HG02970 (cell line): ENCODE data around the gene ALG9.

Experiments
- ATAC-seq: cut with Tn5 transposase; IDR thresholded peaks from one replicate; pipeline ENCODE4 v1.9.1; 2021; ENCODE audit warnings: mild to moderate bottlenecking, moderate library complexity, moderate number of reproducible peaks; ENCODE audit not compliant: unreplicated experiment, low FRiP score

Gene ALG9

DNA sequence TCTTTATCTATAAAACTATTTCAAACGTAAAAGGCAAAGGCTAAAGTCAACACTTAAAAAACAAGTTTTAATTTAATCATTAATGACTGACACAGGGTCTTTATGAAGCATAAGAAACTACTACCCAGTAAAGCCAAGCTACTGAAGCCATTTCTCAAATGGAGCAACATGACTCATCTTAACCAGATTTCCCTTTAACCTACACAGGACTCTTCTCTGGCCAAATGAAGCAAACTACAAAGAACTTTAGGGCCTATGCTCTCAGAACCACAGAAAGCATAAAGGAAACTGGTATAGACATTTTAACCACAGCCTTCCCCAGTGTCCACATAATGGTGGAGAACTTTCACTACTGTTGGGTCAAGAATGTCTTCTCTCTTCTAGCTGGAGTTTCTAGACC is 34.7 kb downstream of the ALG9 start:
- no peak for ATAC-seq

DNA sequence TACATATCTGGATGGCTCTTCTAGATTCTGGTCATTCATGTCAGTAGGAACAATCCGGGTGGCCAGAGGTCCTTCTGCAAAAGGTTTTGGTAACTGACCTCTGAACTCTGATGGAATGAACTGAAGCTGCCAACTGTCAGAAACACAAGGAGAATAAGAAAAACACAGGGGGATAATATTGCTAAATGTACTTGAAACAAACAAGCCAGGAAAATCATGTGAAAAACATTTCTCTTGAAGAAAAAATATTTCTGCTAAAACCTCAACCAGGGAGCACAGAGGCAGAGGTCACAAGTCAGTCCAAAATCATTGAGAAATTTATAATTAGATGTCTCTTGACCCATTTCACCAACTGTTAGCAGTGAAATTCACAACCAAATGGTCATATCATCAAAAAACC is 35.2 kb downstream of the ALG9 start:
- ATAC-seq, result no peak

DNA sequence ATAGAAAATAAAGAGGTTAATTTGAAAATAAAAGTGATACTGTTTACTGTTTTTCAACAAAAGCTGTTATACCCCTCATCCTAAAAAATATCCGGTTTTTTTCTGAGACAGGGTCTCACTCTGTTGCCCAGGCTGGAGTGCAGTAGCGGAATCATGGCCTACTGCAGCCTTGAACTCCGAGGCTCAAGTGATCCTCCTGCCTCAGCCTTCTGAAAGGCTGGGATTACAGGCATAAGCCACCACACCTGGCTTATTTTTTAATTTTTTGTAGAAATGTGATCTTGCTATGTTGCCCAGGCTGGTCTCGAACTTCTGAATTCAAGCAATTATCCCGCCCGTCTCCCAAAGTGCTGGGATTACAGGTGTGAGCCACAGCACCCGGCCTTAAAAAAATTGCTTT is 35.7 kb downstream of the ALG9 start:
- ATAC-seq, result no peak

DNA sequence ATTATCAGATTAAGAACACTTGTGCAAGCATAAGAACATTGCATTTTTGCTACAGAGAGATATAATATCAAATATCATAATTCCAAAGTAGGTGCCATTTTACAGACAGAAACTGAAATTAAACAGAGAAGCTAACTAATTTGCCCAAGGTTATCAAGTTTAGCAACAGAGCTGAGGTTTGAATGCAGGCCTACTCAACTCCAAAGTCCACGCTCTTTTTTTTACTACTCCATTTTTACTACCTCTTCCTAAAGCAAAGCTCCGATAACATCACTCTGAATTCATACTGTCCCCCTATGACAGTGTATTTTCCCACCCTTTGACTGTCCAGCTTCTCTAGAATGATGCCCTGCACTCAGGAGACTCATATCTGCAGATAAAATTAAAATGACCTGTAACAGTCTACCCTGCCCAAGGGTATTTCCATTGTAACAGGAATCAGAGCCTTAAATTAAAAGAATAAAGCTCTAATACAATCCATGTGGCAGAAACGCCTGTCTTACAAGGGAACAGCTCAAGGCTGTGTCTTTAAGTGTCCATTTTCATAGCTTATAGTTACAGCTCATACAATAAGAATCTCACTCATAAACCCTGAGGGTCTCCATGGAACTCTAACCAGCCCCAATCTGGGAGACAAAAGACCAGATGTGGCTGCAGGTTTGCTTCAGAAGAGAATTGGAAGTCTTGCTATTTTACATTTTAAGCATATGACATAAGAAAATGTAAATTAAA is 36.8 kb downstream of the ALG9 start:
- no peak for ATAC-seq

DNA sequence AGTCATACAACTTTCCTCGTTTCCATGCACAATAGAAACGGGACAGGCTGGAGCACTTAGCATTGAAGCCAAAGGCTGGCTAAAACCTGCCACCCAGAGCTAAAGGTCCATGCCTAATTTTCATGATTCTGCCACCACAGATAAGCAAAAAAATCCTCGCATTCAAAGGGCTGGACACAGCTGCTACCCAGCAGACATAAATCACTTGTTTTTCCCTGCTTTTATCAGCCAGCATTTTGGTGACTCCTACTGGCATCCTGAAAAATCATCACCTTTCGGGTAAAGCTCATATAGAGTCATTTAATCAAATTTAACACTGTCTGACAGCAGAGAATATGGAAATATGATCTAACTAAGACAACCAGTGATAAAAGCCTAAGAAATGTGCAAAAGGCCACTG is 37.9 kb downstream of the ALG9 start:
- no peak for ATAC-seq

DNA sequence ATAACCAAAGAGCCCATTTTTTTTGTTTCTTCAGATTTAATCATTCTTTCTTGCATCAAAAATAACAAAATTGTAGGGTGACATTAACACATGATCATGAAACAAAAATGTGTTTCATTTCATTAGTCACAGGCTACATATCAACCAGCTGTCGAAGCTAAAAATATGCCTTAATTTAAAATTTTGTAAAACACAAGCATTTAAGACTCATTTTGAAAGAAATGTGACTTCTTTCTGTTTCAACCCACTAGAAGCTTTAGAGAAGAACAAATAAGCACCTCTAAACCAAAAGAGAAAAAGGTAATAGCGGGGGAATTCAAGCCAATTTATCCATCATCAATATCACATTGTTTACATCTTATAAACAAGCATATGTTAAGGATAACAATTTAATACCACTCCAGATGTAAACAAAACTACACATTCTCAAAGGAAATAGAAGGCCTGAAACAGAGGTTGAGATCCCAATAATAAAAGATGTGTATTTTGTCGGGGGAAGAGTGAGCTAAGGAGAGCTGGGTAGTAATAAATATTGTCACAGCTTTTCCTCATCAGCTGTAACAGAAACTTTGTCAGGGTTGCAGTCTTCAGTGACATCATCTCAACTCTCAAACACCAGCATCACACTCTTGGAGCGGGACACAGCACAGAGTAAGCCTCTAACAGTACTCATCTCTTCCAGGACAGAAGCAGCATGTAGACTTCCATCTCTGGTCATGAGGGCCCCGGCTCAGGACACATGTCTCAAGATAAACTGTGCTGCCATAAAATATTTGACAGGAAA is 42.0 kb downstream of the ALG9 start:
- no peak for ATAC-seq

DNA sequence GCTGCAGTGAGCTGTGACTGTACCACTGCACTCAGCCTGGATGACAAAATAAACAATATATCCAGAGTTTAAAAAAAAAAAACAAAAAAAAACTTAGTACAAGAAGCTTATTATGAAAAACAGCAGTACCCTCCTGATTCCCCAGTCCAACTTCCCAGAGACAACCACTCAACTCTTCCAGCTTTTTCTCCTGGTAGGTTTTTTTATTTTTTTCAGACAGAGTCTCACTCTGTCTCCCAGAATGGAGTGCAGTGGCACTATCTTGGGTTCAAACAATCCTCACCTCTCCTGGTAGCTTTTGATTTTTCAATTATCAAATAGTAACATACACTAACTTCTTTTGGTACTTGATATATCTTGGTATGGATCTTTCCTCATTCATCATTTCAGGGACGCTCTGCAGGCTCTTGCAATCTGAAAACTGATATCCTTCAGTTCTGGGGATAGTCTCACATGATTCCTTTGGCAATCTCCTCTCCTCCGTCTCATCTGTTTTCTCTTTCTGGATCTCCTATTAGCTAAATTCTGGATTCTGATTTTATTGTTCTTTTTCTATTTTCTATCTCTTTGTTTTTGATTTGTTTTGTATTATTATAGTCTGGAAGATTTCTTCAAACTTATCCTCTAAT is 44.9 kb downstream of the ALG9 start:
- no peak for ATAC-seq

DNA sequence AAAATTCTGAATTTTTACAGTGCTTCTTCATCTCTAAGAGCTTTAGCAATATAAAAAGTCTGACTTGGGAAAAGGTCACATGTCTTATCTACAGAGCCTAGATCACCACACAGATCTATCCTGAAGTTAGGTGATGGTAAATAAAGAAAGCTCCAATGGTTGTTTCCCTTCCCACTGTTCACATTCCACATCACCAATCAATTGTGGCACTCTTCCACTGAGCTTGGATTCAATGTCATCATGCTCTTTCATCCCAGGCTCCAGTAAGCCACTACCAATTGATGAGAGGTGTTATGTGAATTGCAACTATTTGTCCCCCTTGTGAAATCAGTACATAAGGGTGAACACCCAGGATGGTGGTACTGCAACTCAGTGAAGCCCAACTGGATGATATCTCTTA is 47.8 kb downstream of the ALG9 start:
- ATAC-seq, result no peak

DNA sequence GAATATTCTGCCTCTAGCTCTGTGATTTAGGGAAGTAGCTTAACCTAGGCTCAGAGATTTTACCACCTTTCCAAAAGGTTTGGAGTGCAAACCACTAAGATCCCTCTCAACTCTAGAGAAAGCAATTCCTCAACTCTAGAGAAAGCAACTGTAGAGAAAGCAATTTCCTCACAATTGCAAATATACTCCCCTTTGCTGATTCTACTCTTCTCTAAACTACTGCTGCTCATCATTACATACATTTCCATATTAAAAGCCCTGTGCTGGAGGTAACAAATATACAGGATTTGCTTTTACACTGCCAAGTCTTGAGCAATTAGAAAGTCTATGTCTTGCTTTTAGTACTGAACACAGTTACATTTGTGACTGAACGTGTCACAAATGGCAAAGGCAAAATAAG is 48.2 kb downstream of the ALG9 start:
- no peak for ATAC-seq

DNA sequence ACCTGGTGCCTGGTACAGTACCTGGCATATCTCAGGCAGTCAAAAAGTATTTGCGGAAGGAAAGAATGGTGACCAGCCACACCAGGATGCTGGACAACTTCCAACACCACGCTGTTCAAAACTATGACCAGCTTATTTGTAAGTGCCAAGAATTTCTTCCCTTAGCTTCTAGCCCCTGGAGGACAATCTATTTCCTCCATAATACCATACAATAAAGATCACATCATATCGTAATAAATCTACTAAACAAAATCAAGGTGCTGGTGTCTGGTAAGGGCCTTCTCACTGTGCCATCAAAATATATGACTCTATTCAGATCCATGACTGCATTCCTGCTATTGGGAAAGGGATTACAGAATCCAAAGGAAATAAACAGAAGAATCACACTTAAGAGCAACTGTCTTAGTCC is 51.5 kb downstream of the ALG9 start:
- no peak for ATAC-seq

DNA sequence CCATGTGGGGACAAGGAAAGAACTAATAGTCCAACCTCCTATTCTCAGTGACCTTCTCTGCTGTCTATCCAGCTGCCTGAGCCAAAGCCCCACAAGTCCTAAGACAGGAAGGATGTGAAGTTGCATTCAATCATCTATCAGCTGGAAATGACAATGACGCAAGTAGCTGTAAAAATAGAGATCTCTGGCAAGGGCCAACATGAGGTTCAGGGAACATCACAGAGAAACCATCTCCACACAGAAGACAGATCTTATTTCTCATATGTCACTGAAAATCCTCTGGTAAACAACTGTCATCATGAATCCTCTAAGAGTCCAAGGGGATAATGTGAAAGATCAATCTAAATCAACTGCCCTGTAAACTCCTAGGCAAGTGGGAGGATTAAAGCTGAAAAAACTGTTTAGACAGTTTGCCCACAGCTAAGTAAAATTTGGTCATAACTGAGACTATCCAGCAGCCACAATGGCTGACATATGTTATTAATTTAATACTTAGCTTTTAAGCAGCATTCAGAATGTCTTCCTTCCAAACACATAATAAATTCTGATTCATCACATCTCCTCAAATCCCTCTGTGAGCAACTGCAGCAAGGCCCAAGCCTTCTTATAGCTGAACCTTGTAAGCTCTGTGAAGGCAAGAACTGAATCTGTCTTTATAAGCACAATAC is 52.1 kb downstream of the ALG9 start:
- ATAC-seq, result no peak

DNA sequence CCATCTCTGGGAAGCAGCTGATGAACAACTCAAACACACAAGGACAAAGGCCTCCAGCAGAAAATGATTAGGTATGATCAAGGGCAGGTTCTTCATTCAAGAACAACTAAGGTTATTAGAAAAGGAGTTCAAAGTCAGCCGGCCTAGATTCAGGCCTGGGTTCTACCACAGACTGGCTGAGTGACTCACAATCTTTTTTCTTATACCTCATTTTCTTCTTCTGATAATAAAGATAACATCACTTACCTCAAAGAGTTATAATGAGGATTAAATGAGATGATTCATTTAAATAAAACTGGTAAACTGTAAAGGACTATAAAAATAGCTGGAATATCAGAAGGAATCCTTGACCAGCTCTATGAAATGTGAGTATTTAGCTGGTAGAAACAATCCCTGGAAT is 55.9 kb downstream of the ALG9 start:
- no peak for ATAC-seq

DNA sequence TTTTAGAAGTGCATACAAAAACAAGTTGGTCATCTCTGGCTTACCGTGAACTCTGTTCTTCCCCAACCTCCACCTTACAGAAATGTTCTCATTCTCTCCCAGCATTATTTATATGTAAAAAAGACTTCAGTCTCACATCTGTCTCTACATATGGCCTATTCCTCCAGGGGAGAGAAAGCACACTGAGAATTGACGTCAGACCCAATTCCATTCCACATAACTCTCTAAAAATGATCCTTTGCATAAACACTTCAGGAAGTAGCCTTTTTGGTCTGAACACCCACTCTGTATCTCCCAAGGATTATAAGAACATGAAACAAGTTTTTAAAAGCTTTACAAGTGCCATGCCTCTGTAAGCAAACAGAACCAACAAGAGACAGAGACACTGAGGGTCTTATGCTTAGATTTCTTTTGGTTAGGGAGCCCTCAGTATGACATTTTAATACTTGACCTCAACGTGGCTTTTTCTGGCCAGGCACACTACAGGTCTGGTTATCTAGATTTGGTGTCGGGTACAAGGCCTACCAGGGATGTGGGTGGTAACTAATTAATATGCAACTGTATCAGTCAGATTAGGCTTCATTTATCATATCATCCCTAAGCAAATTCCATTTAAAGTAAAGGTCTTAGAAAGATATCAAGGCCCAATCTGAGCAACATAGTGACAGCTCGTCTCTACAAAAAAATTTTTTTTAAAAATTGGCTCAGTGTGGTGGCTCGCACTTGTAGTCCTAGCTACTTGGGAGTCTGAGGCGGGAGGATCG is 56.6 kb downstream of the ALG9 start:
- no peak for ATAC-seq

DNA sequence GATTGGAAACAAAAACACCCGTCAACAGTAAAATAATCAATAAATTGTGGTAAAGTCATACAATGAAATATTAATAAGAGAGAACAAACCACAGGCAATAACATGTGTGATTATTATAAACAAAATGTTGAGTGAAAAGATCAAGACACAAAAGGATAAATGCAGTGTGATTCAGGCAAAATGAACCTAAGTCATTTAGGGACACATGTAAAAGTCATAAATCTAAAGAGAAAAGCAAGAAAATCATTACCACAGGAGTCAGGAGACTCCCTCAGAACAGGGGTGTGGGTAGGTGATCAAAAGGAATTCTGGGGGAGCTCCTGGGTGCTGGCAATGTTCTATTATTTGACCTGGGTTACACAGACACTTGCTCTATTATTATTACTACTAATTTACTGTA is 57.3 kb downstream of the ALG9 start:
- no peak for ATAC-seq

DNA sequence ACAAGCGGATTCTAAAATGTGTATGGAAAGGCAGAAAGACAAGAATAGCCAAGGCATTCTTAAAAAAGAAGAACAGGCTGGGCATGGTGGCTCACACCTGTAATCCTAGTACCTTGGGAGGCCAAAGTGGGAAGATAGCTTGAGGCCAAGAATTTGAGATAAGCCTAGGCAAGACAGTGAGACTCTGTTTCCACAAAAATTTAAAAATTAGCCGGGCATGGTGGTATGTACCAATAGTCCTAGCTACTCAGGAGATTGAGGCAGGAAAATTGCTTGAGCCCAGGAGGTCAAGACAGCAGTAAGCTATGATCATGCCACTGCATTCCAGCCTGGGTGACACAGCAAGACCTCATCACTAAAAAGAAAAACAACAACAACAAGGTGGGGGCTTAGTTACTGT is 59.2 kb downstream of the ALG9 start:
- no peak for ATAC-seq

DNA sequence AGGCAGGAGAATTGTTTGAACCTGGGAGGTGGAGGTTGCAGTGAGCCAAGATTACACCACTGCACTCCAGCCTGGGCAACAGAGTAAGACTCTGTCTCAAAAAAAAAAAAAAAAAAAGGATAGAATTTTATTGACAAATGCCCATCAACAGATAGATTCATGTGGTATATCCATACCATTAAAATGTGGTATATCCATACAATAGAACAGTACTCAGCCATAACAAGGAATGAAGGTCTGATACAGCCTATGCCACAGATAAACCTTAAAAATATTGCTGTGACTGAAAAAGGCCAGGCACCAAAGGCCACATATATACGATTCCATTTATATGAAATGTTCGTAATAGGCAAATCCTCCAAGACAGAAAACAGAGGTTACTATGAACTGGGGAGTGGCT is 59.9 kb downstream of the ALG9 start:
- ATAC-seq, result no peak

DNA sequence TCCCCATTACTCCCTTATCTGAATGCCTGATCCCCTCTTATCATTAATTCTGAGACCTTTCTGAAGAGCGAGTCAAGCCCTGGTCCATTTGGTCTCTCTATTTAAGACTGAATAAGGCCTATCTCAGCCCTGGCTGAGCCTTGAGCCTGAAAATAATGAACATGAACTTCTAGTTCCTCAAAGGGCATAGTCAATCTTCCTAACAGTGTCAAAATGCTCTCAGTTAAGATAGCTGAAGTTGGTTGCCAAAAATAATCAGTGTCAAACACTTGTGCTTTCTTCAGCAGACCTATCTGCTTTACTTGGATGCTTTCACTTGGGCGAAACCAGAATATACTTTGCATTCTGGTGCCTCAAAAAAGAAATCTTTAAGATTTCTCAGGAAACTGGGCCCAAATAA is 62.5 kb downstream of the ALG9 start:
- no peak for ATAC-seq

DNA sequence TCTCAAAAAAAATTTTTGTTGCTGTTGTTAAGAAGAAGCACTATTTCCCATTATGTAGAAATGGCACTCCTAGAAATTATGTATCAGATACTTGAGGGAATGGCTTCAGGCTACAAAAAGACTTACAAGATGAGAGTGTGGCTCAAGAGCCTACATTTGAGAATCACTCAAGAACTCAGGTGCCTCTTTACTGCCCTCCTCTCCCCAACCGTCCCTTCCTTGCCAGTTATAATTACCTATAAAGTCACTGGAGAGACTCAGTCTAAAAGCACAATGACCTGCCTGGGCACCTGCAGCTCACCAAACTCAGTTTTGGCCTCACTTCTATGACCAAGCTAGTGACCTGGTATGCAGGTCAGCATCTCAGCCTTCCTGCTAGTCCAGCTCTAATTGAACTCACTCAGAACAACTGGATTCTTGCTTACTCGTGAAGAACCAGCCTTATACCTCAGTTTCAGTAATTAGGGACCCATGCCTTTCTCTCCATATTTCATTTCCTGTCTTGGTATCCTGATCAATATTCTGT is 63.3 kb downstream of the ALG9 start:
- no peak for ATAC-seq

DNA sequence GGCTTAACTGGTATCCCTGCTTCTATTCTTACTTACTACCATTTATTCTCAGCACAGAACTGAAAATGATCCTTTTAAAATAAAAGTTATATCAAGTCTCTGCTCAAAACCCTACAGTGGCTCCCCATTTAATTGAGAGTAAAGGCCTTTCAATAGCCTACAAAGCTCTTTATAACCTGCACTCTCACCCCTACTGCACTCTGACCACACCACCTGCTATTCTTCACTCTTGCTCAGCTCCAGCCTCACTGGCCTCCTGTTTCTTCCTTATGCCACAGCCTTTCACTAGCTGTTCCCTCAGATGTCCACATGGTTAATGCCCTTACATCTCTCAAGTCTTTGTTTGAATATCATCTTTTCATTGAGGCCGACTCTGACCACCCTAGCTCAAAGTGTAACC is 64.3 kb downstream of the ALG9 start:
- ATAC-seq, result no peak

DNA sequence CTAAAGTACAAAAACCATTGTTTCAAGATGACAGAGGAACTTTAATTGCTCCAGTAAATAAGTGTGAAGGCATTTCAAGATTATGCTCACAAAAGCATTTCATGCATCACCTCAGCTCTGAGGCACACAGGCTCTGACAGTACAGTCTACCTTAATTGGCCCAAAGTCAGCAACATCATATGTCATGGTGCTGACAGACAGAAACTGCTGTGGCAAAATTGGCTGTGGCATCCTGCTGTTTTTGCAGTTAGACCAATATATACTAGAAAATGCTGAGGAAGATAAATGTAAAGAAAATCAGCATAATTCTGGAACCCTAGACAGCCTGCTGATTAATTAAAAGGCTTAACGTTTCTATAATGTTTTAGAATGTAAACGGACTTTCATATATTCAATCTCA is 70.2 kb downstream of the ALG9 start:
- no peak for ATAC-seq
